NCI-H1417 treated with DMSO at 0.1 percent for 48 hours (cell line): ENCODE data around the gene ACTR6.
A peak's percentile ranks its signal among the peaks of the same experiment; 100 is the strongest.
"Not testable (repeated sequence)": the region's sequence is repeated elsewhere in the genome, so short reads cannot be mapped to it uniquely, and the experiment has no call there.

Source experiments
- DNase-seq: peaks from one replicate; lab custom pipeline; 2025; lab: John Stamatoyannopoulos, UW

ACTR6 gene

GRCh38 chr12:100184549-100185145, 16.0 kb upstream of the ACTR6 start:
- no peak for DNase-seq

GRCh38 chr12:100185361-100185894, 15.2 kb upstream of the ACTR6 start:
- no peak for DNase-seq

- DNase-seq: no peak
These were observed 14.5 kb upstream of the ACTR6 start for GRCh38 chr12:100186071-100186470.

GRCh38 chr12:100187068-100187467, 13.5 kb upstream of the ACTR6 start:
- DNase-seq: no peak

- no peak for DNase-seq
These were observed 12.6 kb upstream of the ACTR6 start for GRCh38 chr12:100187857-100188519.

- DNase-seq: not testable (repeated sequence)
These were observed 11.6 kb upstream of the ACTR6 start for GRCh38 chr12:100188888-100189635.

- DNase-seq: no peak
These were observed 10.8 kb upstream of the ACTR6 start for GRCh38 chr12:100189636-100190394.

- DNase-seq: no peak
These were observed 7.5 kb upstream of the ACTR6 start for GRCh38 chr12:100193085-100193484.

GRCh38 chr12:100197486-100197885, 3.1 kb upstream of the ACTR6 start:
- no peak for DNase-seq

GRCh38 chr12:100199023-100199346, 1.6 kb upstream of the ACTR6 start:
- DNase-seq: no peak

- DNase-seq: peak; percentile 55
These were observed 1.1 kb upstream of the ACTR6 start for GRCh38 chr12:100199347-100200149.

- DNase-seq: no peak
These were observed 1.2 kb downstream of the ACTR6 start for GRCh38 chr12:100201604-100202423.

- DNase-seq: no peak
These were observed 6.7 kb downstream of the ACTR6 start for GRCh38 chr12:100207311-100207710.

- DNase-seq: no peak
These were observed 8.2 kb downstream of the ACTR6 start for GRCh38 chr12:100208834-100209233.

GRCh38 chr12:100211698-100212097, 11.1 kb downstream of the ACTR6 start:
- no peak for DNase-seq

- DNase-seq: no peak
These were observed 12.6 kb downstream of the ACTR6 start for GRCh38 chr12:100213016-100213891.

GRCh38 chr12:100214518-100214917, 13.9 kb downstream of the ACTR6 start:
- DNase-seq: no peak

GRCh38 chr12:100215209-100215608, 14.6 kb downstream of the ACTR6 start:
- DNase-seq: no peak

GRCh38 chr12:100216337-100216736, 15.7 kb downstream of the ACTR6 start:
- no peak for DNase-seq
